Right lobe of liver (tissue), 4 donors: ENCODE results near the gene SLC45A2.

Experiments used
- CTCF ChIP-seq, 4 donors: fragments of 200-600 bp in 3 of 4; fragments of 450-650 bp in 1 of 4; IDR thresholded peaks; one replicate each; pipeline versions ENCODE4 v1.5.1 to v1.8.0; 2016 to 2022; ENCODE audit warnings: antibody characterized with exemption in 4 of 4, mild to moderate bottlenecking in 2 of 4
- POLR2A ChIP-seq: fragments of 450-650 bp; IDR thresholded peaks from one replicate; pipeline ENCODE4 v1.6.1; 2017; ENCODE audit warnings: antibody characterized with exemption, mild to moderate bottlenecking
- donor health status: DM: no; HTN: no; CAD: no.
- donor health status: DM: no; HTN: no; CAD: no.
- donor health status: DM: no; HTN: yes; CAD: no.

- TF ChIP-seq CTCF (IDR thresholded peaks at IDR 0.05) = no peak
- TF ChIP-seq POLR2A = no peak
Measured at GRCh38 chr5:33973271-33973670, 11.2 kb downstream of the SLC45A2 start.
